GM21360 (cell line): ENCODE data around the gene RSRC1.
"Not testable (repeated sequence)": the region's sequence is repeated elsewhere in the genome, so short reads cannot be mapped to it uniquely, and the experiment has no call there.

ENCODE experiments used
- ATAC-seq: cut with Tn5 transposase; IDR thresholded peaks from one replicate; pipeline ENCODE4 v1.9.1; 2021; ENCODE audit warnings: mild to moderate bottlenecking, moderate library complexity; ENCODE audit not compliant: unreplicated experiment

The RSRC1 gene

GRCh38 chr3:158381262-158381868 lies 271.5 kb downstream of the RSRC1 start:
- no peak for ATAC-seq

DNA sequence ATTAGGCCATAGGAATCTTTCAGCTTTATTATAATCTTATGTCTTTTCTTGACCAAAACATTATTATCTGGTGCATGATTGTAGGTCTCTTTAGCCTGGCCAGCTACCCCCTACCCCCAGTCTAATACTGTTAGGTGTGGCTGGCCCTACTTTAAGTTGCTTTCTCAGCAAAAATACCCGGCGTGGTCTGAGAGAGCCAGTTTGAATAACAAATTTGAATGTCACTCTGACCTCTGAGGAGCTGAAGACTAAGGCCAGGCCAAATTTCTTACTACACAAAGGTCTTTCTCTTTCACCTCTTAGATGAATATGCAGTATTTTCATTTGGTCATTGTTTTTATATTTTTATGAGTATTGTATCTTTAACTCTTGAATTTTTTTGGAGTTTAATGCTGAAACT lies 272.6 kb downstream of the RSRC1 start:
- ATAC-seq = no peak

DNA sequence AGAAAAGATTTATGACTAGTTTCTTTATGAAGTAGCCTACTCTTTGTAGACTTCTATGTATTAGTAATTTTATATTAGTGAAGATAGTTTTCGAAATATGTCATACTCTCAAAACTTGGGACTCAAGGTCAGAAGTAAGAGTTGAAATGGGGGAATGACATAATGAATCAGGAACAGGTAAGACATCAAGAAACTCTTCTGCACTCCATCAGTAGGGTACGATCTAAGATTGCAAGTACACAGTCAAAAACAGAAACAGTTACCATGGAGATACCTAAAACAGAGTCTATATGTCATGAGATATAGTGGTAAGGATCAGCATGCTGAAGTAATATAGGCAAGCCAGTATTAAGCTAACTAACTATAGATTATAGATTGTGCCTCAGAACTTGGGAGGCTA lies 274.1 kb downstream of the RSRC1 start:
- ATAC-seq = peak; percentile 92

- no peak for ATAC-seq
These were observed 285.5 kb downstream of the RSRC1 start for GRCh38 chr3:158395421-158395820.

GRCh38 chr3:158402590-158402989 lies 292.7 kb downstream of the RSRC1 start:
- ATAC-seq = no peak

GRCh38 chr3:158403013-158403412 lies 293.1 kb downstream of the RSRC1 start:
- no peak for ATAC-seq

GRCh38 chr3:158404131-158404718 lies 294.3 kb downstream of the RSRC1 start:
- ATAC-seq = no peak

- no peak for ATAC-seq
These were observed 295.6 kb downstream of the RSRC1 start for GRCh38 chr3:158405507-158405906.

DNA sequence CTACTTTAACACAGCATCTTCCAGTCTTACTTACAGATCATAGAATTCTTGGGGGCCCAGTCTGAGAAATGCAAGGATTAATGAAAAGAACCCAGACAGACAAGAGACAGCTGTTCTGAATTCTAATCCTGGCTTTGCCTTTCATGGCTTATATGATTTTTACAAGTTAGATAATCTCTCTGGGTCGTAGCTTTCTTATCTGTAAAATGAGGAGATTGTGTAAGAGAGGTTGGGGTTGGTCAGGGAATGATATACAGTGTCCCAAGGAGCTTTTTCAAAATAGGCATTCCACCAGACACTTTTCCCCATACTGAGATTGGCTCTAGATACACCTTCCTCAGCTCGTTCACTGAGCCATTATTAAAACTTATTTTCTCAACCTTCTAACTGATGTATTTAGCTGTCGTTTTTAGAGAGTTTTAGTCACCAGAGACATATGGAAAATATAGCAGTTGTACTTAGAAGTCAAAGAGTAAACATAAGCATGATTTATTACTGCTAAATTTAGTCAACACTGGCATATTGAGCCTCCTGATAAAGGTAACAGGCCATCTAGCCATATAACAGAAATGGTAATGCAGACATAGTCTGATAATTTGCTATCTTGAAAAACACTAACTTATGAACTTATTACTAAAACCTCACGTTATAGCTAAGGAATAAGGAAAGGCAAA lies 298.1 kb downstream of the RSRC1 start:
- no peak for ATAC-seq

DNA sequence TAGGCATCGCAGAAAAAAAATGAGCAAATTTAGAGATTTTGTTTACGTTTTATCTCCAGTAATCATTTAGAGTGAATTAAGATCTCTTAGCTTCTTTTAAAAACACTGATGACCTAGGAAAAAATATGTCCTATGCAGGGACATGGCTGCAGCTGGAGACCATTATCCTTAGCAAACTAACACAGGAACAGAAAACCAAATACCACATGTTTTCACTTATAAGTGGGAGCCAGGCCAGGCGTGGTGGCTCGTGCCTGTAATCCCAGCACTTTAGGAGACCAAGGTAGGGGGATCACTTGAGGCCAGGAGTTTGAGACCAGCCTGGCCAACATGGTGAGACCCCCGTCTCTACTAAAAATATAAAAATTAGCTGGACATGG lies 298.6 kb downstream of the RSRC1 start:
- ATAC-seq = not testable (repeated sequence)

DNA sequence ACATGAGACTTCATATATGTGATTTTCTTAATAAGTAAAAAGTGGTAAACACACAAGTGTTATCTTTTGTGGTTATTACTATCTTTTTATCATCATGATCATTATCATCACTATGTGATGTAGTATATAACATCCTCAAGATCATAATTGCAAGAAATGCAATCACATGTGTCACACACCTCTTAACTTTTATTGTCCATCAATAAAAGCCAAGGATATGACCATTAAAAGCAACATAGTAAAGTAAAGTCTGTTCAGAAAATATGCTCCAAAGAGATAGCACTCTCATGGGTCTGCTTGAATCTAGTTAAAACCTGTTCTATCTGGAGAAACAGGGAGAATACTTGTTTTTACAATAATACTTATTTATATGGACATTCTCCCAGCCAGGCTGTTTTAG lies 308.1 kb downstream of the RSRC1 start:
- ATAC-seq = no peak

GRCh38 chr3:158419820-158420653 lies 310.1 kb downstream of the RSRC1 start:
- no peak for ATAC-seq

DNA sequence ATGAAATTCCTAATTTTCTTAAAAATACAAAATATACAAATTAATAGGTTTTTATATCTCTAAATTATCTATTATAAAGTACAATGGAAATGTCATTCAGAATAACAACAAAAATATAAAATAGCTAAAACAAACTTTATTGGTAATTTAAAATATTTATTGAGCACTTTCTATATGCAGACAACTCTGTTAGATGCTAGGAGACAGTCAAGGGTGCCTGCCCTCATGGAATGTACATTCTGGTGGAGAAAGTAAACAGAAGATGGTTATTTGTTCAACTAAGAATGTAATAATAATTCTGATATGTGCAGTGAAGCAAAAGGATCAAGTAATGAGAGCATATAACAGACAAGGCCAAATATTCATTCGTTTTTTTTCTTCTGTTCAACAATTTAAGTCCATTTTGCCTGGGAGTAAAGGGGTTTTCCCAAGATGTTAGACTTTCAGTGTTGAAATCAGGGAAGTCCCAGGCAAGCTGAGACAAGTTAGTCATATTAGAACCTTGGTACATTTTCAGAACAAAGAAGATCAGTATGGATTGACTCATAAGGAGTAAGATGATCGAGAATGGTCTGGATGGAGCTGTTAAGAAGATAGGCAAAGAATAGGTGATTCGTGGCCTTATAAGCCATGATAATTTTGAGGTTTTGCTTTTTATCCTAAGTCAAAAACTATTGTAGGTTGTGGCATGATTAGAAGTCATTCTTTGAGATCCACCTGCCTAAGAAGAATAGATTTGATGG lies 310.9 kb downstream of the RSRC1 start:
- peak; percentile 98 for ATAC-seq

DNA sequence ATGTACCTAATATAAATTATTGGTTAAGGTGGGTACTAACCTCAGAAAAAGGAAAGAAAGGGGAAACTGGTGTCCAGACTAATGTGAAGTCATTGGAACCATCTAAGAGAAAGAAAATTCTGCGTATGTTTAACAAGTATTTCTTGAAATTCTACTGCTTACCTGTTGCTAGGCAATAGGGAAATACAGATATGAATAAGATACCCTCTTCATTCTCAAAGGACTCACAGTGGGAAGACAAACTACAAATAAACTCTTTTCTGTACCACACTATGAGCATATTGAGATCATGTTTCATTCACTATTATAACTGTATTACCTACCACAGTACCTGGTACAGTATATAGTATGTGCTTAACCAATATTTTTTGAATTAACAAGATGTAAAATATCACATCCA lies 320.6 kb downstream of the RSRC1 start:
- ATAC-seq = no peak

- ATAC-seq = no peak
These were observed 321.1 kb downstream of the RSRC1 start for GRCh38 chr3:158430968-158431367.

- ATAC-seq = no peak
These were observed 321.9 kb downstream of the RSRC1 start for GRCh38 chr3:158431829-158432228.

GRCh38 chr3:158434412-158435038 lies 324.6 kb downstream of the RSRC1 start:
- peak; percentile 90 for ATAC-seq

- ATAC-seq = peak; percentile 98
These were observed 333.7 kb downstream of the RSRC1 start for GRCh38 chr3:158443632-158444031.

- ATAC-seq = no peak
These were observed 337.5 kb downstream of the RSRC1 start for GRCh38 chr3:158447408-158447807.

DNA sequence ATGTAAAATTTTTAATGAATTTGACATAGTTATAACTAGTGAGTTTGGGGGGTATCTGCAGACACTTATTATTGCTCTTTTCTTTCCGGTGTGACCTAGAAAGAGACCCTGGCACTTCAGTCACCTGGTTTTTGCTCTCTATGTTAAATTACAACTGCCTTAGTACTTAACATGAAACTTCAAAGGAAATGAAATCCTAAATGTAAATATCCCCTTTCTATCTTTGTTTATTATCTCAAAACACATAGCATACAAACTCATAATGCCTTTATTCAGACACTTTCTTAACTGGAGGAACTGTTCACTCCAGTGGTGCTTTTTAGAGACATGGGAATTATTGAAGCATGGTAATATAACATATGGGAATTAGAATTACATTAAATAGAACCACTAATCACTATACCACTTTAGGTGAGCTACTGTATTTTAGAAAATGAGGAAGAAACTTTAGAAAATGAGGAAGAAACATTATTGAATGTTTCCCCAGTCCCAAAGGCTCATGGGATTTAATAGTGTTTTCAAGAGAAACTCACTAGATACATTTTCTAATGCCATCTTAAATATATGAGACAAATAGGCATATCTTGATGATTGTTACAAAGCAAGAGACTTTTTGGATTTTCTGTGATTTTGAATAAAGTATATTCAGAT lies 341.6 kb downstream of the RSRC1 start:
- ATAC-seq = no peak
